ENCODE measurements around the gene PTPRU. TPM values are rescaled to one million over a fixed set of nuclear protein-coding genes. Genes with fewer than 3 reads are reported as not detected.

The PTPRU gene
- total RNA-seq, 2 experiments from 2014 or later: 0.56 to 0.74 TPM

- no peak for TF ChIP-seq CTCF (IDR thresholded peaks at IDR 0.05)
- no peaks in the 10 kb centered on the region for H3K27me3 Mint-ChIP-seq
- no peak for ATAC-seq
- H3K4me3 Mint-ChIP-seq: no peak overlapping the region
- ChIA-PET CTCF (interaction anchor here (0.7 to 5.9 kb wide), 14 partner anchors 14 to 416 kb away, joined by 3 to 63 read pairs (median 12); partner anchors contain the start of genes MECR, SRSF4 and TMEM200B), POLR2A (interaction anchor here (0.7 to 1.7 kb wide), 2 partner anchors 19 to 30 kb away, joined by 3 to 7 read pairs; partner anchors contain the start of genes MECR and SRSF4)
- no peaks in the 10 kb centered on the region for H3K9me3 Mint-ChIP-seq
- H3K36me3 Mint-ChIP-seq (ENCODE audit: low read depth): peaks cover 33% of the 10 kb centered on the region
- peaks cover 15% of the 10 kb centered on the region for H3K4me1 Mint-ChIP-seq (ENCODE audit: low read depth)
- no peak for DNase-seq
- intact Hi-C loops (cut with micrococcal nuclease): loop anchor here (10.0 kb wide), 1 partner anchor 416 kb away; no protein-coding TSS in a partner anchor
- peak overlapping the region; percentile 27 for H3K27ac Mint-ChIP-seq
Measured at GRCh38 chr1:29200906-29201594, 35.3 kb upstream of the PTPRU start.

- no peak for TF ChIP-seq CTCF (IDR thresholded peaks at IDR 0.05)
- H3K4me1 Mint-ChIP-seq (ENCODE audit: low read depth): peaks cover 15% of the 10 kb centered on the region
- H3K36me3 Mint-ChIP-seq (ENCODE audit: low read depth): peaks cover 33% of the 10 kb centered on the region
- intact Hi-C loops (cut with micrococcal nuclease): loop anchor here (2.0 to 10.0 kb wide), 2 partner anchors 319 to 417 kb away; no protein-coding TSS in a partner anchor
- ATAC-seq: no peak
- DNase-seq: peak; percentile 43
- POLR2A ChIA-PET: interaction anchor here (1.1 to 1.7 kb wide), 2 partner anchors 21 to 29 kb away, joined by 3 to 7 read pairs; partner anchors contain the start of gene MECR
- H3K27me3 Mint-ChIP-seq: no peaks in the 10 kb centered on the region
- CTCF ChIA-PET: interaction anchor here (0.7 to 5.9 kb wide), 28 partner anchors 8 to 505 kb away, joined by 3 to 63 read pairs (median 8); partner anchors contain the start of genes MECR, SRSF4 and TMEM200B
- no peaks in the 10 kb centered on the region for H3K9me3 Mint-ChIP-seq
- no peak overlapping the region for H3K4me3 Mint-ChIP-seq
- peak overlapping the region; percentile 46 for H3K27ac Mint-ChIP-seq
Measured at GRCh38 chr1:29201595-29202051, 34.7 kb upstream of the PTPRU start.

GRCh38 chr1:29202053-29202452 lies 34.3 kb upstream of the PTPRU start:
- ATAC-seq: no peak
- Mint-ChIP-seq H3K27me3 (no peaks in the 10 kb centered on the region), H3K27ac (no peak overlapping the region), H3K36me3 (ENCODE audit: low read depth) (peaks cover 32% of the 10 kb centered on the region), H3K4me1 (ENCODE audit: low read depth) (peaks cover 15% of the 10 kb centered on the region), H3K9me3 (no peaks in the 10 kb centered on the region), H3K4me3 (no peak overlapping the region)
- DNase-seq: no peak
- intact Hi-C loops (cut with micrococcal nuclease): loop anchor here (2.0 to 10.0 kb wide), 2 partner anchors 319 to 417 kb away; no protein-coding TSS in a partner anchor
- TF ChIP-seq CTCF (IDR thresholded peaks at IDR 0.05): no peak
- POLR2A ChIA-PET: interaction anchor here (0.8 to 1.7 kb wide), 3 partner anchors 13 to 29 kb away, joined by 3 to 7 read pairs (median 3); partner anchors contain the start of gene MECR
- CTCF ChIA-PET: interaction anchor here (0.7 to 5.9 kb wide), 63 partner anchors 9 to 534 kb away, joined by 3 to 63 read pairs (median 5); partner anchors contain the start of genes GMEB1, MECR, SRSF4 and TMEM200B

- ATAC-seq: peak; percentile 97
- H3K27me3 Mint-ChIP-seq: no peaks in the 10 kb centered on the region
- ChIA-PET POLR2A (interaction anchor here (0.8 to 1.7 kb wide), 4 partner anchors 12 to 28 kb away, joined by 3 to 7 read pairs (median 4); partner anchors contain the start of genes MECR and SRSF4), CTCF (interaction anchor here (0.6 to 5.9 kb wide), 63 partner anchors 9 to 535 kb away, joined by 3 to 63 read pairs (median 5); partner anchors contain the start of genes GMEB1, MECR, SRSF4 and TMEM200B)
- peak; percentile 93 for TF ChIP-seq CTCF (IDR thresholded peaks at IDR 0.05)
- DNase-seq: peak; percentile 97
- peak overlapping the region; percentile 21 for H3K27ac Mint-ChIP-seq
- intact Hi-C loops (cut with micrococcal nuclease): loop anchor here (2.0 to 10.0 kb wide), 2 partner anchors 320 to 418 kb away; no protein-coding TSS in a partner anchor
- peaks cover 30% of the 10 kb centered on the region for H3K36me3 Mint-ChIP-seq (ENCODE audit: low read depth)
- H3K4me3 Mint-ChIP-seq: no peak overlapping the region
- H3K4me1 Mint-ChIP-seq (ENCODE audit: low read depth): peaks cover 15% of the 10 kb centered on the region
- no peaks in the 10 kb centered on the region for H3K9me3 Mint-ChIP-seq
Measured at GRCh38 chr1:29202584-29203340, 33.6 kb upstream of the PTPRU start.

Measured in activated CD8-positive, alpha-beta T cell treated with anti-CD3 and anti-CD28 coated beads for 36 hours (primary cell).